GM12892 (cell line): ENCODE measurements around the gene CGB5.

Source experiments
- POLR2A ChIP-seq: IDR thresholded peaks from 2 replicates; pipeline ENCODE4 v1.6.1; 2011; ENCODE audit warnings: low read depth, low read length, control low read depth
- POLR2AphosphoS5 ChIP-seq: IDR thresholded peaks from 2 replicates; pipeline ENCODE4 v1.6.1; 2011; ENCODE audit warnings: low read depth, low read length, control low read depth
- TAF1 ChIP-seq: IDR thresholded peaks from 2 replicates; pipeline ENCODE4 v1.6.1; 2011; ENCODE audit warnings: low read depth, mild to moderate bottlenecking, control low read depth, low read length, borderline replicate concordance

DNA sequence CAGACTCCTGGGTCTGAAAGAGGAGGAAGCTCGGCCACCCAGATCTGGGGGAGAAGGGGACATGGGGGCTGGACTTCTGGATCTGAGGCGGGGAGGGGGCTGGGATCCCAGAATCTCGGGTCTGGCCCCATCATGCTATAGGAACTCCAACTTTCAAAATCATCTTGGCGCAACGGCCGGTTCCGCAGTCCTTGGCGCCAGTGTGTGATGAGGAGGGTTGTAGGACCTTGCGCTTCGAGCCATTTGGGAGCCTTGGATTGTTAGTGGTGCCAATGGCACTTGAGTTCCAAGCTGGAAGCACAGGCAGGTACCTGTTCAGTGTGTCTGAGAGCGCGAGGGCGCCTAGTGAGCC lies 49.6 kb upstream of the CGB5 start:
- TF ChIP-seq TAF1 (no peak), POLR2A (no peak), POLR2AphosphoS5 (no peak)
